ENCODE data around the gene MAP3K13. TPM values are rescaled to one million over a fixed set of nuclear protein-coding genes. Genes with fewer than 3 reads are reported as not detected.

Gene MAP3K13
- total RNA-seq, 1 experiment from 2014 or later, result 10.6 TPM

GRCh38 chr3:185479373-185479945, 116.5 kb downstream of the MAP3K13 start:
- Histone ChIP-seq H2BK12ac (ENCODE audit: insufficient read length, low read depth, low read length) (no peak overlapping the region), H3K9ac (ENCODE audit: extremely low read depth, insufficient read length, low read length) (no peak overlapping the region), H3K14ac (ENCODE audit: insufficient read depth, low read length) (no peak overlapping the region), H2BK20ac (ENCODE audit: low read depth, low read length, poor library complexity, severe bottlenecking) (no peak overlapping the region), H3K4me2 (ENCODE audit: insufficient read depth, insufficient read length, low read length) (no peak overlapping the region), H3K4ac (ENCODE audit: low read depth, low read length) (no peak overlapping the region), H3K79me1 (ENCODE audit: insufficient read depth, low read depth, low read length, poor library complexity, severe bottlenecking) (no peaks in the 10 kb centered on the region), H3K23ac (ENCODE audit: insufficient read length, low read depth, low read length) (no peak overlapping the region), H4K8ac (replicated peaks; ENCODE audit: insufficient read length, low read depth, low read length) (no peak overlapping the region), H2BK5ac (ENCODE audit: insufficient read length, low read length) (no peak overlapping the region), H3K79me2 (ENCODE audit: insufficient read depth, low read length) (no peaks in the 10 kb centered on the region), H4K91ac (ENCODE audit: insufficient read length, low read depth, low read length) (no peak overlapping the region), H3T11ph (ENCODE audit: low read length) (no peak overlapping the region), H3K27ac (ENCODE audit: insufficient read length, low read depth, low read length) (no peak overlapping the region), H3K9me3 (ENCODE audit: control insufficient read depth, low read depth, low read length) (no peaks in the 10 kb centered on the region), H2BK120ac (ENCODE audit: low read depth, low read length, poor library complexity, severe bottlenecking) (no peak overlapping the region), H2AK5ac (ENCODE audit: insufficient read length, low read length) (no peak overlapping the region), H2BK15ac (ENCODE audit: low read depth, low read length) (no peak overlapping the region), H3K18ac (ENCODE audit: insufficient read length, low read depth, low read length) (no peak overlapping the region), H3K27me3 (ENCODE audit: insufficient read depth, low read length) (no peaks in the 10 kb centered on the region), H4K5ac (ENCODE audit: insufficient read length, low read depth, low read length) (no peak overlapping the region), H2AFZ (ENCODE audit: low read length) (no peak overlapping the region), H3K56ac (ENCODE audit: insufficient read length, low read depth, low read length) (no peak overlapping the region), H4K20me1 (ENCODE audit: control insufficient read depth, insufficient read depth, insufficient read length) (no peaks in the 10 kb centered on the region), H3K4me1 (ENCODE audit: insufficient read depth, low read length) (no peaks in the 10 kb centered on the region), H3K23me2 (ENCODE audit: insufficient read length, low read depth, low read length, poor library complexity, severe bottlenecking) (no peaks in the 10 kb centered on the region)
- Mint-ChIP-seq H3K9me3 (no peaks in the 10 kb centered on the region), H3K27me3 (ENCODE audit: low read depth) (no peaks in the 10 kb centered on the region), H3K27ac (no peak overlapping the region), H3K4me3 (no peak overlapping the region), H3K36me3 (ENCODE audit: insufficient read depth in 1 of 3, low read depth in 3 of 3) (peaks cover 0 to 3% (median 0%) of the 10 kb centered on the region in 3 experiments; a peak in 1 of 7 replicates), H3K4me1 (no peaks in the 10 kb centered on the region)
- TF ChIP-seq CTCF (conservative IDR thresholded peaks at IDR 0.05), result no peak
- DNase-seq, result no peak
- WGBS (ENCODE audit: extremely low coverage, insufficient read length, low lambda C conversion rate), result no CpG with 5 or more reads among the region's 2 CpGs

Data from H9 (cell line).